ENCODE measurements around the gene SLC24A3.

SLC24A3 gene

GRCh38 chr20:19407736-19408135 is 195.3 kb downstream of the SLC24A3 start:
- no peak for TF ChIP-seq CTCF (IDR thresholded peaks at IDR 0.05; ENCODE audit: insufficient read depth, low read depth, low read length, missing control alignments)
- no peak overlapping the region for H3K4me3 ChIP-seq (ENCODE audit: low read length)
- peak; percentile 50 for DNase-seq (ENCODE audit: low read depth)

GRCh38 chr20:19408971-19409370 is 196.5 kb downstream of the SLC24A3 start:
- TF ChIP-seq CTCF (IDR thresholded peaks at IDR 0.05; ENCODE audit: insufficient read depth, low read depth, low read length, missing control alignments) = no peak
- peak; percentile 2 for DNase-seq (ENCODE audit: low read depth)
- no peak overlapping the region for H3K4me3 ChIP-seq (ENCODE audit: low read length)

- H3K4me3 ChIP-seq (ENCODE audit: low read length) = no peak overlapping the region
- no peak for DNase-seq (ENCODE audit: low read depth)
- TF ChIP-seq CTCF (IDR thresholded peaks at IDR 0.05; ENCODE audit: insufficient read depth, low read depth, low read length, missing control alignments) = no peak
Measured at GRCh38 chr20:19411811-19412210, 199.4 kb downstream of the SLC24A3 start.

- H3K4me3 ChIP-seq (ENCODE audit: low read length) = no peak overlapping the region
- no peak for DNase-seq (ENCODE audit: low read depth)
- no peak for TF ChIP-seq CTCF (IDR thresholded peaks at IDR 0.05; ENCODE audit: insufficient read depth, low read depth, low read length, missing control alignments)
Measured at GRCh38 chr20:19412254-19412653, 199.8 kb downstream of the SLC24A3 start.

- TF ChIP-seq CTCF (IDR thresholded peaks at IDR 0.05; ENCODE audit: insufficient read depth, low read depth, low read length, missing control alignments) = no peak
- DNase-seq (ENCODE audit: low read depth) = no peak
- no peak overlapping the region for H3K4me3 ChIP-seq (ENCODE audit: low read length)
Measured at GRCh38 chr20:19414600-19414999, 202.2 kb downstream of the SLC24A3 start.

- H3K4me3 ChIP-seq (ENCODE audit: low read length) = no peak overlapping the region
- DNase-seq (ENCODE audit: low read depth) = no peak
- no peak for TF ChIP-seq CTCF (IDR thresholded peaks at IDR 0.05; ENCODE audit: insufficient read depth, low read depth, low read length, missing control alignments)
Measured at GRCh38 chr20:19415786-19416185, 203.3 kb downstream of the SLC24A3 start.

- no peak overlapping the region for H3K4me3 ChIP-seq (ENCODE audit: low read length)
- no peak for TF ChIP-seq CTCF (IDR thresholded peaks at IDR 0.05; ENCODE audit: insufficient read depth, low read depth, low read length, missing control alignments)
- no peak for DNase-seq (ENCODE audit: low read depth)
Measured at GRCh38 chr20:19416627-19417026, 204.2 kb downstream of the SLC24A3 start.
